ENCODE measurements around the gene HKDC1. TPM values are rescaled to one million over a fixed set of nuclear protein-coding genes. Genes with fewer than 3 reads are reported as not detected.

HKDC1 gene
- polyA plus RNA-seq, 1 donor = 15.3 TPM

Other genes with a start within 250 kb of the HKDC1 start
- gene KIFBP, start 231.5 kb upstream of the HKDC1 start, polyA plus RNA-seq (ENCODE audit: insufficient read length) = 41.6 TPM
- 10.7 TPM for gene SRGN, start 132.2 kb upstream of the HKDC1 start, polyA plus RNA-seq (ENCODE audit: insufficient read length)
- 94.5 TPM for gene VPS26A, start 96.2 kb upstream of the HKDC1 start, polyA plus RNA-seq (ENCODE audit: insufficient read length)
- gene SUPV3L1, start 40.1 kb upstream of the HKDC1 start, polyA plus RNA-seq (ENCODE audit: insufficient read length) = 49.9 TPM
- gene HK1, start 58.2 kb downstream of the HKDC1 start, polyA plus RNA-seq (ENCODE audit: insufficient read length) = 51.3 TPM
- gene TACR2, start 196.6 kb downstream of the HKDC1 start, polyA plus RNA-seq (ENCODE audit: insufficient read length) = 0.38 TPM
- gene TSPAN15, start 231.1 kb downstream of the HKDC1 start, polyA plus RNA-seq (ENCODE audit: insufficient read length) = 69.4 TPM